Activated T-cell treated with anti-CD3 and anti-CD28 coated beads for 4 hours (primary cell): Measurements from ENCODE around the gene ARHGEF25.
"Not testable (repeated sequence)": the region's sequence is repeated elsewhere in the genome, so short reads cannot be mapped to it uniquely, and the experiment has no call there.

Experiments used
- DNase-seq: peaks from one replicate; pipeline ENCODE4 v3.0.0-alpha.2; 2020

The ARHGEF25 gene

GRCh38 chr12:57609781-57610553 lies 1.3 kb upstream of the ARHGEF25 start:
- DNase-seq: no peak

DNA sequence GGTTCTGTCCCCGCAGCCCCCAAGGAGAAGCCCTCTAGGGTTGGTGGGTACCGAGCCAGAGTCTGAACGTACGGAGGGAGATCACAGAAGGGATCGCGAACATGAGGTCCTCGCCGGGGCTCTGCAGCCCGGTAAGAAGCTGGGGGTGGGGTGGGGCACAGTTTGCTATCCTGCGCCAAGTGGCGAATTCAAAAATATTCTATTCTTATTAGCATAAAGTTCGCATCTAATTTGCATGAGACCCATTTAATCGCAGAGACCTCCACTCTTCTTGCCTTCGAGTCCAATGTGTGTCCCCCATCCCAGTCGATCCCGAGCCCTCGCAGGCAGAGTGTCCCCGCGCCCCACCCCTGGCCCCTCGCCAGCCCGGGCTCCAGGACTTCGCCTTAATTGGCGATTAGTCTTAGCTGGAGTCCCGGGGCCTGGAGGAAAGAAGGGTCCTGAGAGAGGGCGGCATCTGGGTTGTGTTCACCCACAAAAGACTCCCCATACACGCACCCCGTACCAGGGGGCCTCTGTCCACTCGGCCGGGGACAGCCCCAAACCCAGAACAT lies 604 bp upstream of the ARHGEF25 start:
- no peak for DNase-seq

- DNase-seq: no peak
These were observed 834 bp downstream of the ARHGEF25 start for GRCh38 chr12:57611827-57612710.

- no peak for DNase-seq
These were observed 1.6 kb downstream of the ARHGEF25 start for GRCh38 chr12:57612711-57613426.

GRCh38 chr12:57613427-57614109 lies 2.3 kb downstream of the ARHGEF25 start:
- DNase-seq: no peak

DNA sequence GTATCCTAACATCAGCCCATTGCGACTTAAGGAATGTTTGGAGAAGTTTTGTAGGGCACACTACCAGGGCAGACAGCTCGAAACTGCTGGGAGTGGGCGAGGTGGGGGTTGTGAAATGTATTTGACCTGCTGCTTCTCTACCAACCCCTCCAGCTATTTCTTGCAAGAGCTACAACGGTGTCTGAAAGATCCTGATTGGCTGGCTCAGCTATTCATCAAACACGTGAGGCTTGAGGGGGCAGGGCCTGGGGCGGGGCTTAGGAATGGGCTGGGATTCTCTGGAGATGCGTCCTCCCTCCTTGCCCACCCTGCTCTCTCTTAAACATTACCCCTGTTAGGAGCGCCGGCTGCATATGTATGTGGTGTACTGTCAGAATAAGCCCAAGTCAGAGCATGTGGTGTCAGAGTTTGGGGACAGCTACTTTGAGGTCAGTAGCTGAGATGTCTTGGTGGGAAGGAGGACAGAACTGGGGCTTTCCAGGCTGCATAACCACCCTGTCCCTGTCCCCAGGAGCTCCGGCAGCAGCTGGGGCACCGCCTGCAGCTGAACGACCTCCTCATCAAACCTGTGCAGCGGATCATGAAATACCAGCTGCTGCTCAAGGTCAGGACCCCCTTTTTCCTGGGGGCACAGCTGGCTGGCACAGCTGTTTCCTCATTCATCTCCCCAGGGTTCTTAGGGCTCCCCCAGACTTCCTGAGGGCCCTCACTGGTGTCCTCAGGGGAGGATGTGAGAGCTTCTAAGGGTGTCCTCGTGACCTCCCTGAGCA lies 3.1 kb downstream of the ARHGEF25 start:
- DNase-seq: no peak

GRCh38 chr12:57614948-57615500 lies 3.8 kb downstream of the ARHGEF25 start:
- DNase-seq: no peak

DNA sequence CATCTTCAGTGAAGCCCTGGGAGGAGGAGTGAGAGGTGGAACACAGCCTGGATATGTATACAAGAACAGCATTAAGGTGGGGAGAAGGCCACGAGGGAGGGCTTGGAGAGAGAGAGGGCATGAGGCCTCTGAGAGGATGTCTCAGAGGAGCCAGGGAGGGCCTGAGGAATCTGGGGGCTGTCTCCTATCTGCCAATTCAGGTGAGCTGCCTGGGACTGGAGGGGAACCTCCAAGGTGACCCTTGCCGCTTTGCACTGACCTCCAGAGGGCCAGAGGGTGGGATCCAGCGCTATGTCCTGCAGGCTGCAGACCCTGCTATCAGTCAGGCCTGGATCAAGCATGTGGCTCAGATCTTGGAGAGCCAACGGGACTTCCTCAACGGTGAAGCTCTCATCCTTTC lies 4.4 kb downstream of the ARHGEF25 start:
- no peak for DNase-seq

- no peak for DNase-seq
These were observed 5.3 kb downstream of the ARHGEF25 start for GRCh38 chr12:57616383-57617101.

DNA sequence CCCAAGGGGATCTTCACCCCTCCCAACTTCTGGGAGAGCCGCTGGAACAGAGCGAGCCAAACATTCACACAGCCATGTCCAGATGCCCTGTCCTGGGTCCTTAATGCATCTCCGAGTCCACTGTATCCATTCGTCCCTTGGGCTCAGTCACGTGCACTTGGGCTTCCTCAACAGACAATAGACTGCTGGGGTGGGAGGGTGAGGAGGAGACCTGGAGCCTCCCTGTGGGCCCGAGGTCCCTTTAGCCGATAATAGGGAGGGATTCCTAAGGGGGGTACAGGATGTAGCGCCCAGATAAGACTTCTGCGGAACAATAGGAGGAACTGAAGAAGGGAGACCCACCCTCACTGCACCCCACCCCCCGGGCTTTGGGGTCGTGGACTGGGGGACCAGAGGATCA lies 6.7 kb downstream of the ARHGEF25 start:
- DNase-seq: no peak

DNA sequence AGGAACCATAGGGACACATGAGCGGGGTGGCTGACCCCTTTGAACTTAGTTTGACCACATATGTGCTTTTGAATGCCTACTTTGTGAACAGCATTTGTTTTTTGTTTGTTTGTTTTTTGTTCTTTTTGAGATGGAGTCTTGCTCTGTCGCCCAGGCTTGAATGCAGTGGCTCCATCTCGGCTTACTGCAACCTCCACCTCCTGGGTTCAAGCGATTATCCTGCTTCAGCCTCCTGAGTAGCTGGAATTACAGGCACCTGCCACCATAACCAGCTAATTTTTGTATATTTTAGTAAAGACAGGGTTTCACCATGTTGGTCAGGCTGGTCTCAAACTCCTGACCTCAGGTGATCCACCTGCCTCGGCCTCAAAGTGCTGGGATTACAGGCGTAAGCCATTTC lies 7.2 kb downstream of the ARHGEF25 start:
- DNase-seq: not testable (repeated sequence)

GRCh38 chr12:57618966-57619433 lies 7.8 kb downstream of the ARHGEF25 start:
- no peak for DNase-seq

DNA sequence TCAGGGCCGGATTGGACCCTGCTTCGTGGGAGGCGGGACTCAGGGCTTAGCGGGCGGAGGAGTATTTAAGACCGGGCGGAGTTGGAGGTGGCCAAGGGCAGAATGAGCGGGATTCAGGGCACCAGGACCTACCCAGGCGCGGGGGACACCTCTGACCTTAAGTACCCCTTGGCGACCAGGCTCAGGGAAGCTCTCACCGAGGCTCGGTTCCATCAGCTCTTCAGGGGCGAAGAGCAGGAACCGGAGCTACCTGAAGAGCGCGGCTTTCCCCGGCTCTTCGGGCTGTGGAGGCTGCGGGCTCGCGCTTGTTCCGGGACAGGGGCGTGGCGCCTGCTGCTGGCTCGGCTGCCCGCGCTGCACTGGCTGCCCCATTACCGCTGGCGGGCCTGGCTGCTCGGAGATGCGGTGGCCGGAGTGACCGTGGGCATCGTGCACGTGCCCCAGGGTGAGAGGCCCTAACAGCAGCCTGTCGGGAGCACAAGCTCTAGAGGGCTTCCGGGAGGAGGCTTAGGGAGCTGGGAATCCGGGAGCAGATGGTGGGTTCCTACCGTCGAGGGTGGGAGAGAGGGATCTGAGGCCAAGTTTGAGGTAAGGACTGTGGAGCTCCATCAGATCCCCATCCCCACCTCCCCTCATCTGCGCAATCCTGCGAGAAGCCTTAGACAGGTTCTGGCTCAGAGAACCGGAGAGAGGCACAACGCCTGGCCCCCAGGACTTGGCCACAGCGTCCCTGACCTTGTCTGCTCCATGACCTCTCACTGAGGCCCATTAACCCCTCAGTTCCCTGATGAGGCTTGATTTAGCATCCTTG lies 8.4 kb downstream of the ARHGEF25 start:
- no peak for DNase-seq

DNA sequence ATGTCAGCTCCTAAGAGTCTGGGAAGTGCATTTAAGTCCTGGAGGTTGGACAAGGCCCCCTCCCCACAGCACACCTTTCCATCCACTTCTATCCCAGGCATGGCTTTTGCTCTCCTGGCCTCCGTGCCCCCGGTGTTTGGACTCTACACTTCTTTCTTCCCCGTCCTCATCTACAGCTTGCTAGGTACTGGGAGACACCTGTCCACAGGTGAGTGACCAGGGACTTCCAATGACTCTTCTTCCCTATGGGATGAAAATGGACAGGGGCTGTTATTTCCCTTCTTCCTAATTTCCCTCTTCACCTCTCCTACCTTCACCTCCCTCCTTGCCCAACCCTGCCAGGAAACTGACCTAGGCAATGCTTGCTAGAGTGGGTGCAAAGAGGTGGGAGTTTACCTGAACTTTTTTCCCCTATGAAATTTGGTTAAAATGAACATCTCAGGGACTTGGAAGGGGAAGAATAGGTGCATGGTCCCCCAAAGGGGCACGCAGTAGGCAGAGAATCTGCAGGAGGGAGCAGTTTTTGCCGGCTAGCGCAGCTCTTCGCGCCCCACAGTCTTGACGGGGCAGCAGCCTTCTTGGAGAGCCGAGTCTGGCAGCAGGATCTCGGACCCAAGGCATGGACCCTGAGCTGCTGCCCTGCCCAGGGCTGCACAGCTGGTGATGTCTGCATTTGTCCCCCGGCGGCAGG lies 9.2 kb downstream of the ARHGEF25 start:
- no peak for DNase-seq

GRCh38 chr12:57620936-57621496 lies 9.8 kb downstream of the ARHGEF25 start:
- no peak for DNase-seq

GRCh38 chr12:57621497-57622292 lies 10.5 kb downstream of the ARHGEF25 start:
- peak; percentile 43 for DNase-seq
